Naive thymus-derived CD4-positive, alpha-beta T cell (primary cell): ENCODE data around the gene GPX4. TPM values are rescaled to one million over a fixed set of nuclear protein-coding genes. Genes with fewer than 3 reads are reported as not detected.

Experiments used
- ATAC-seq: fragments of 150-1000 bp; cut with Tn5 transposase; 2 replicates; pipeline ENCODE4 v1.10.0; 2021; ENCODE audit warnings: mild to moderate bottlenecking, moderate library complexity
- CTCF ChIA-PET: fragments of 350-600 bp; sonication (Branson Sonifier 250); formaldehyde crosslinking; loops from one replicate; lab custom pipeline; 2021; ENCODE audit warnings: antibody characterized with exemption; lab: Charles Lee
- POLR2A ChIA-PET: fragments of 350-600 bp; sonication (Branson Sonifier 250); formaldehyde crosslinking; loops from one replicate; lab custom pipeline; 2021; ENCODE audit warnings: antibody characterized with exemption, inconsistent platforms; lab: Charles Lee
- DNase-seq, 9 donors: peaks; one replicate each; pipeline versions ENCODE4 v3.0.0 to v3.0.0-alpha.2; 2020 to 2022; ENCODE audit warnings: mixed read lengths in 1 of 9
- H3K27ac ChIP-seq: one replicate; pipeline ENCODE4 v1.7.0; 2013; ENCODE audit warnings: mild to moderate bottlenecking, low read depth, low read length, moderate library complexity
- H3K27me3 ChIP-seq, 2 donors: one replicate each; pipeline ENCODE4 v1.7.0; 2013; ENCODE audit warnings: low read length in 2 of 2, mild to moderate bottlenecking in 2 of 2, moderate library complexity in 2 of 2; ENCODE audit not compliant: control insufficient read depth in 2 of 2, insufficient read depth in 2 of 2
- H3K36me3 ChIP-seq, 3 experiments: 1 replicate in 2 of 3; 2 replicates in 1 of 3; pipeline ENCODE4 v1.7.0; 2013; ENCODE audit warnings: low read length in 3 of 3, mild to moderate bottlenecking in 3 of 3, moderate library complexity in 1 of 3; ENCODE audit not compliant: insufficient read depth in 3 of 3, control insufficient read depth in 2 of 3
- H3K4me1 ChIP-seq, 2 donors: one replicate each; pipeline ENCODE4 v1.7.0; 2013; ENCODE audit warnings: low read length in 2 of 2, mild to moderate bottlenecking in 2 of 2, moderate library complexity in 1 of 2; ENCODE audit not compliant: control insufficient read depth in 2 of 2, insufficient read depth in 2 of 2
- H3K4me3 ChIP-seq: 2 replicates; pipeline ENCODE4 v1.7.0; 2013; ENCODE audit warnings: mild to moderate bottlenecking, low read length
- H3K9me3 ChIP-seq, 3 experiments: 1 replicate in 2 of 3; 2 replicates in 1 of 3; pipeline ENCODE4 v1.7.0; 2013; ENCODE audit warnings: low read length in 3 of 3; ENCODE audit not compliant: control insufficient read depth in 2 of 3
- H3K27ac Mint-ChIP-seq, 9 donors: one replicate each; pipeline ENCODE4 v1.8.0; 2020 to 2022; ENCODE audit warnings: mixed read lengths in 9 of 9, mild to moderate bottlenecking in 8 of 9, moderate library complexity in 5 of 9, inconsistent platforms in 2 of 9
- H3K27me3 Mint-ChIP-seq, 5 donors: one replicate each; pipeline ENCODE4 v1.8.0; 2021 to 2022; ENCODE audit warnings: mixed read lengths in 5 of 5, mild to moderate bottlenecking in 1 of 5
- H3K36me3 Mint-ChIP-seq, 5 donors: one replicate each; pipeline ENCODE4 v1.8.0; 2020 to 2022; ENCODE audit warnings: mixed read lengths in 5 of 5, mild to moderate bottlenecking in 3 of 5, inconsistent platforms in 1 of 5
- H3K4me1 Mint-ChIP-seq, 7 donors: one replicate each; pipeline ENCODE4 v1.8.0; 2020 to 2022; ENCODE audit warnings: mixed read lengths in 7 of 7, mild to moderate bottlenecking in 3 of 7, inconsistent platforms in 1 of 7
- H3K4me3 Mint-ChIP-seq, 10 donors: one replicate each; pipeline ENCODE4 v1.8.0; 2020 to 2022; ENCODE audit warnings: mild to moderate bottlenecking in 10 of 10, mixed read lengths in 10 of 10, moderate library complexity in 6 of 10, inconsistent platforms in 2 of 10
- H3K9me3 Mint-ChIP-seq, 11 donors: one replicate each; pipeline ENCODE4 v1.8.0; 2020 to 2022; ENCODE audit warnings: mixed read lengths in 11 of 11, mild to moderate bottlenecking in 4 of 11, inconsistent platforms in 1 of 11, moderate library complexity in 1 of 11
- intact Hi-C, 2 donors: fragments of 100-400 bp; cut with micrococcal nuclease; formaldehyde crosslinking; loops; one replicate each; pipeline ENCODE4 v1.15.1; 2023
- polyA plus RNA-seq, 2 donors: library from polyadenylated mRNA; unstranded; fragments of 300-500 nt; fragmentation: Illumina TruSeq; gene quantifications; one replicate each; pipeline ENCODE4 v1.2.3, GENCODE V29; 2021
- total RNA-seq, 6 experiments: library from RNA in 5 of 6; stranded (reverse) in 5 of 6; gene quantifications; 1 replicate in 5 of 6; 2 replicates in 1 of 6; pipeline ENCODE4 v1.2.3 and lab custom pipeline; 2021 to 2026

The GPX4 gene
- total and polyA plus RNA-seq, 7 experiments from 2014 or later, result 122 to 522 (median 228) TPM

- peaks cover 15 to 75% (median 16%) of the 10 kb centered on the region in 3 experiments for H3K36me3 ChIP-seq
Observed at GRCh38 chr19:1088416-1089010, 15.3 kb upstream of the GPX4 start.

GRCh38 chr19:1089126-1089771 lies 14.5 kb upstream of the GPX4 start:
- peaks cover 0 to 10% (median 0%) of the 10 kb centered on the region in 11 donors for H3K9me3 Mint-ChIP-seq
- no peaks in the 10 kb centered on the region for H3K9me3 ChIP-seq
- intact Hi-C loops, result no loop called here
- no peak overlapping the region for H3K4me3 ChIP-seq
- H3K27me3 ChIP-seq, result no peaks in the 10 kb centered on the region
- H3K4me1 ChIP-seq, result peaks cover 32 to 38% of the 10 kb centered on the region in 2 donors
- H3K27me3 Mint-ChIP-seq, result no peaks in the 10 kb centered on the region
- peak overlapping the region; percentile 84 for H3K27ac ChIP-seq
- POLR2A ChIA-PET, result interaction anchor here (0.5 to 38.6 kb wide), 8 partner anchors 1 to 93 kb away, joined by 3 to 2022 read pairs (median 24); partner anchors contain the start of genes ABCA7, ARHGAP45, CNN2 and GPX4
- DNase-seq, result peak in 1 of 9 donors; percentile 29
- H3K36me3 Mint-ChIP-seq, result peaks cover 5 to 23% (median 9%) of the 10 kb centered on the region in 5 donors
- no peak for ATAC-seq
- CTCF ChIA-PET, result interaction anchor here (0.6 to 2.1 kb wide), 8 partner anchors 9 to 105 kb away, joined by 3 to 11 read pairs (median 4); no protein-coding TSS in a partner anchor
- peaks cover 27 to 63% (median 41%) of the 10 kb centered on the region in 7 donors for H3K4me1 Mint-ChIP-seq
- peak overlapping the region in 5 of 10 donors; percentile 12 to 70 (median 58) for H3K4me3 Mint-ChIP-seq
- peaks cover 10 to 69% (median 14%) of the 10 kb centered on the region in 3 experiments for H3K36me3 ChIP-seq
- peak overlapping the region in 7 of 9 donors; percentile 18 to 98 (median 74) for H3K27ac Mint-ChIP-seq

More at GRCh38 chr19:1088416-1089010, 15.3 kb upstream of the GPX4 start:
- Mint-ChIP-seq H3K27ac (peak overlapping the region; percentile 55 to 98 (median 83)), H3K4me3 (peak overlapping the region in 9 of 10 donors; percentile 7 to 73 (median 69)), H3K36me3 (peaks cover 5 to 23% (median 10%) of the 10 kb centered on the region in 5 donors), H3K4me1 (peaks cover 32 to 62% (median 42%) of the 10 kb centered on the region in 7 donors), H3K9me3 (peaks cover 0 to 10% (median 0%) of the 10 kb centered on the region in 11 donors), H3K27me3 (no peaks in the 10 kb centered on the region)
- H3K9me3 ChIP-seq, result no peaks in the 10 kb centered on the region
- H3K27me3 ChIP-seq, result no peaks in the 10 kb centered on the region
- intact Hi-C loops, result loop anchor here in 1 of 2 donors (1.0 kb wide), 3 partner anchors 11 to 31 kb away; no protein-coding TSS in a partner anchor
- ATAC-seq (peak; percentile 13), DNase-seq (peak in 4 of 9 donors; percentile 31 to 58 (median 56))
- no peak overlapping the region for H3K4me3 ChIP-seq
- CTCF ChIA-PET, result interaction anchor here (0.6 to 2.8 kb wide), 7 partner anchors 10 to 106 kb away, joined by 3 to 11 read pairs (median 4); no protein-coding TSS in a partner anchor
- peaks cover 28 to 30% of the 10 kb centered on the region in 2 donors for H3K4me1 ChIP-seq
- H3K27ac ChIP-seq, result peak overlapping the region; percentile 84
- POLR2A ChIA-PET, result interaction anchor here (0.6 to 38.6 kb wide), 11 partner anchors 2 to 152 kb away, joined by 3 to 2022 read pairs (median 7); partner anchors contain the start of genes ABCA7, ARHGAP45, CNN2 and GPX4

- DNase-seq, result peak in 4 of 9 donors; percentile 25 to 38 (median 32)
- no peaks in the 10 kb centered on the region for H3K27me3 ChIP-seq
- no peak overlapping the region for H3K27ac ChIP-seq
- ATAC-seq, result peak; percentile 24
- Mint-ChIP-seq H3K9me3 (peaks cover 0 to 10% (median 0%) of the 10 kb centered on the region in 11 donors), H3K27me3 (no peaks in the 10 kb centered on the region), H3K4me3 (peak overlapping the region in 3 of 10 donors; percentile 16 to 70 (median 48)), H3K36me3 (peaks cover 3 to 18% (median 8%) of the 10 kb centered on the region in 5 donors), H3K4me1 (peaks cover 22 to 59% (median 37%) of the 10 kb centered on the region in 7 donors), H3K27ac (peak overlapping the region in 3 of 9 donors; percentile 54 to 78 (median 78))
- H3K9me3 ChIP-seq, result no peaks in the 10 kb centered on the region
- peaks cover 35 to 39% of the 10 kb centered on the region in 2 donors for H3K4me1 ChIP-seq
- H3K4me3 ChIP-seq, result no peak overlapping the region
- intact Hi-C loops, result no loop called here
- POLR2A ChIA-PET, result interaction anchor here (1.0 to 38.6 kb wide), 6 partner anchors 0 to 65 kb away, joined by 5 to 2022 read pairs (median 264); partner anchors contain the start of genes ABCA7, ARHGAP45, CNN2 and GPX4
- CTCF ChIA-PET, result interaction anchor here (0.8 to 2.0 kb wide), 3 partner anchors 10 to 32 kb away, joined by 3 to 11 read pairs (median 3); no protein-coding TSS in a partner anchor
- H3K36me3 ChIP-seq, result peaks cover 5 to 66% (median 8%) of the 10 kb centered on the region in 3 experiments
Observed at GRCh38 chr19:1089891-1090290, 13.9 kb upstream of the GPX4 start.

GRCh38 chr19:1090731-1091543 lies 12.9 kb upstream of the GPX4 start:
- no peak overlapping the region for H3K4me3 ChIP-seq

GRCh38 chr19:1091544-1092175 lies 12.1 kb upstream of the GPX4 start:
- Mint-ChIP-seq H3K9me3 (peaks cover 0 to 6% (median 0%) of the 10 kb centered on the region in 11 donors), H3K27ac (no peak overlapping the region), H3K4me3 (peak overlapping the region in 1 of 10 donors; percentile 51), H3K27me3 (no peaks in the 10 kb centered on the region), H3K4me1 (peaks cover 15 to 61% (median 39%) of the 10 kb centered on the region in 7 donors), H3K36me3 (peaks cover 0 to 12% (median 4%) of the 10 kb centered on the region in 5 donors)
- Histone ChIP-seq H3K4me1 (peaks cover 39 to 45% of the 10 kb centered on the region in 2 donors), H3K36me3 (peaks cover 0 to 53% (median under 1%) of the 10 kb centered on the region in 3 experiments), H3K27me3 (no peaks in the 10 kb centered on the region), H3K27ac (no peak overlapping the region), H3K4me3 (no peak overlapping the region), H3K9me3 (no peaks in the 10 kb centered on the region)
- ATAC-seq (no peak), DNase-seq (no peak)
- intact Hi-C loops, result no loop called here
- POLR2A ChIA-PET, result interaction anchor here (0.6 to 38.6 kb wide), 6 partner anchors 1 to 177 kb away, joined by 3 to 2022 read pairs (median 6); partner anchors contain the start of genes ARHGAP45, CIRBP, CNN2 and GPX4
- CTCF ChIA-PET, result interaction anchor here (0.6 kb wide), 1 partner anchor 102 kb away, joined by 6 read pairs; no protein-coding TSS in a partner anchor

More at GRCh38 chr19:1090731-1091543, 12.9 kb upstream of the GPX4 start:
- Histone ChIP-seq H3K27me3 (no peaks in the 10 kb centered on the region), H3K4me1 (peaks cover 41 to 45% of the 10 kb centered on the region in 2 donors), H3K27ac (no peak overlapping the region), H3K36me3 (peaks cover 5 to 58% (median 5%) of the 10 kb centered on the region in 3 experiments), H3K9me3 (no peaks in the 10 kb centered on the region)
- no peak for ATAC-seq
- peaks cover 0 to 8% (median 0%) of the 10 kb centered on the region in 11 donors for H3K9me3 Mint-ChIP-seq
- ChIA-PET CTCF (interaction anchor here (0.6 to 2.0 kb wide), 2 partner anchors 11 to 103 kb away, joined by 6 to 11 read pairs; no protein-coding TSS in a partner anchor), POLR2A (interaction anchor here (0.6 to 38.6 kb wide), 9 partner anchors 1 to 178 kb away, joined by 3 to 2022 read pairs (median 5); partner anchors contain the start of genes ABCA7, ARHGAP45, CIRBP and CNN2)
- intact Hi-C loops, result no loop called here
- peaks cover 15 to 59% (median 37%) of the 10 kb centered on the region in 7 donors for H3K4me1 Mint-ChIP-seq
- peaks cover 0 to 12% (median 4%) of the 10 kb centered on the region in 5 donors for H3K36me3 Mint-ChIP-seq
- peak overlapping the region in 4 of 9 donors; percentile 25 to 68 (median 46) for H3K27ac Mint-ChIP-seq
- peak overlapping the region in 1 of 10 donors; percentile 32 for H3K4me3 Mint-ChIP-seq
- H3K27me3 Mint-ChIP-seq, result no peaks in the 10 kb centered on the region
- DNase-seq, result peak in 2 of 9 donors; percentile 13 to 26
